Measurements from ENCODE around the gene PIP4P1.

DNA sequence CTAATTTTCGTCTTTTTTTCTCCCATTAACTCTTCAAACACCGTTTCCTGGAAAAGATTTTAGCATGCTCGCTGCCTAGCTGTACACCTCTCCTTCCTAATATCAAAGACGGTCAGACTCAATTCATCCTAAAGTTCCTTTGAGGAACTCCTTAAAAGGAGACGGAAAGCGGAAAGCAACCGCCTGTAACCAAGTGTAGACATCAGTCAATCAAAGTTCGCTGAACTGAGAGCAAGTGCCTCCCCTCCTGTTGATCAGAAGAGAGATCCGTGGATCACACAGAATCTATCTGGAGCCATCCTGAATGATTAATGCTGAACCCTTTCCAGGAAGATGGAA is 47.5 kb downstream of the PIP4P1 start:
- TF ChIP-seq, protein P1, sequence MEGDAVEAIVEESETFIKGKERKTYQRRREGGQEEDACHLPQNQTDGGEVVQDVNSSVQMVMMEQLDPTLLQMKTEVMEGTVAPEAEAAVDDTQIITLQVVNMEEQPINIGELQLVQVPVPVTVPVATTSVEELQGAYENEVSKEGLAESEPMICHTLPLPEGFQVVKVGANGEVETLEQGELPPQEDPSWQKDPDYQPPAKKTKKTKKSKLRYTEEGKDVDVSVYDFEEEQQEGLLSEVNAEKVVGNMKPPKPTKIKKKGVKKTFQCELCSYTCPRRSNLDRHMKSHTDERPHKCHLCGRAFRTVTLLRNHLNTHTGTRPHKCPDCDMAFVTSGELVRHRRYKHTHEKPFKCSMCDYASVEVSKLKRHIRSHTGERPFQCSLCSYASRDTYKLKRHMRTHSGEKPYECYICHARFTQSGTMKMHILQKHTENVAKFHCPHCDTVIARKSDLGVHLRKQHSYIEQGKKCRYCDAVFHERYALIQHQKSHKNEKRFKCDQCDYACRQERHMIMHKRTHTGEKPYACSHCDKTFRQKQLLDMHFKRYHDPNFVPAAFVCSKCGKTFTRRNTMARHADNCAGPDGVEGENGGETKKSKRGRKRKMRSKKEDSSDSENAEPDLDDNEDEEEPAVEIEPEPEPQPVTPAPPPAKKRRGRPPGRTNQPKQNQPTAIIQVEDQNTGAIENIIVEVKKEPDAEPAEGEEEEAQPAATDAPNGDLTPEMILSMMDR (IDR thresholded peaks at IDR 0.05), result no peak
- no peak for TF ChIP-seq POLR2A (IDR thresholded peaks at IDR 0.05)
